ENCODE data around the gene GDPD4. TPM values are rescaled to one million over a fixed set of nuclear protein-coding genes. Genes with fewer than 3 reads are reported as not detected.

The GDPD4 gene
- total and polyA plus RNA-seq, 2 of the 4 experiments (the other 2 are of a cell fraction): not detected

DNA sequence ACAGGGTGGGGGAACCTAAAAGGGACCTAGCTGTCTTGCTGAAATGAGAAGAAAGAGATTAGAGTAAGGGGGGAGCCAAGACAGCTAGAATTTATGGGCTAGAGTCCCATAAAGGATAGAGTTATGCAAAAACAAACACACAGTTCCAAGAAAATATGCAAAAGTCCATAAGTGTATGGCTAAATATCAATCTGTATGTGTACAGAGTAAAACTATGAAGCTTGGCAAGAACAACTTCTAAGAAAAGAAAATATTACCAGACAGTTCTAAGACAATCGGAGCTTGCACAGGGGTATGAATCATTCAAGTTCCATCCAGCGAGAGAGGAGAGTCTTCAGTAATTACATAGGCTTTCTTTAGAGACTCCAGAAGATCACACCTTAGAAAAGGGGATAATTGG lies 41.8 kb downstream of the GDPD4 start:
- Histone ChIP-seq H2BK20ac (ENCODE audit: low read depth, low read length) (no peak overlapping the region), H3K9ac (ENCODE audit: low read depth, low read length) (no peak overlapping the region), H3K4ac (ENCODE audit: low read depth, low read length) (no peak overlapping the region), H2BK5ac (ENCODE audit: low read depth, low read length, poor library complexity, severe bottlenecking) (no peak overlapping the region), H3K4me3 (ENCODE audit: insufficient read depth, low read depth, low read length) (no peak overlapping the region), H3K36me3 (ENCODE audit: control insufficient read depth, insufficient read depth, low read length) (no peaks in the 10 kb centered on the region), H2BK15ac (ENCODE audit: low read depth, low read length) (no peak overlapping the region), H2AK9ac (replicated peaks; ENCODE audit: low read depth, low read length, poor library complexity) (no peak overlapping the region), H3K4me2 (ENCODE audit: low read depth, low read length) (peak overlapping the region; percentile 40; the same call in 1 of the 2 replicates), H3K27ac (ENCODE audit: insufficient read depth, low read length) (no peak overlapping the region), H3K56ac (ENCODE audit: extremely low read depth, insufficient read depth, low read length) (no peak overlapping the region), H3K9me1 (ENCODE audit: insufficient read depth, low read length) (no peaks in the 10 kb centered on the region), H3K18ac (ENCODE audit: low read depth, low read length) (no peak overlapping the region), H2AFZ (replicated peaks; ENCODE audit: low read length, poor library complexity) (no peak overlapping the region), H3K79me1 (ENCODE audit: low read depth in 1 of 2, low read length in 2 of 2) (no peaks in the 10 kb centered on the region), H3K27me3 (ENCODE audit: control insufficient read depth, insufficient read depth, low read length) (no peaks in the 10 kb centered on the region), H3K9me3 (ENCODE audit: control insufficient read depth, insufficient read depth, low read length) (peaks cover 14% of the 10 kb centered on the region; the same call in 1 of the 2 replicates), H3K4me1 (ENCODE audit: control insufficient read depth, insufficient read depth, low read length) (peaks cover 6% of the 10 kb centered on the region), H4K20me1 (ENCODE audit: insufficient read depth, low read length) (no peaks in the 10 kb centered on the region), H4K91ac (ENCODE audit: insufficient read depth, low read depth, low read length) (no peak overlapping the region), H3K23ac (ENCODE audit: low read depth, low read length) (no peak overlapping the region), H2BK120ac (ENCODE audit: low read depth, low read length) (no peak overlapping the region), H4K8ac (ENCODE audit: low read depth in 2 of 2, low read length in 2 of 2) (no peak overlapping the region), H3K14ac (replicated peaks; ENCODE audit: low read depth, low read length) (no peak overlapping the region), H2AK5ac (ENCODE audit: low read depth, low read length) (no peak overlapping the region), H4K5ac (ENCODE audit: low read depth, low read length) (no peak overlapping the region)
- TF ChIP-seq POLR2A (IDR thresholded peaks at IDR 0.05; ENCODE audit: low read depth, low read length) (no peak), RCOR1 (IDR thresholded peaks at IDR 0.05; ENCODE audit: insufficient replicate concordance, low read length) (no peak), CEBPB (IDR thresholded peaks at IDR 0.05; ENCODE audit: low read depth, low read length) (no peak), NFE2L2 (IDR thresholded peaks at IDR 0.05; ENCODE audit: low read depth, low read length) (no peak), RFX5 (IDR thresholded peaks at IDR 0.05; ENCODE audit: low read depth, low read length) (no peak), SMC3 (IDR thresholded peaks at IDR 0.05; ENCODE audit: low read depth, low read length) (no peak), MXI1 (IDR thresholded peaks at IDR 0.05; ENCODE audit: borderline replicate concordance, low read depth, low read length) (no peak), CHD1 (IDR thresholded peaks at IDR 0.05; ENCODE audit: low read depth, low read length) (no peak), MAZ (IDR thresholded peaks at IDR 0.05; ENCODE audit: borderline replicate concordance, low read depth, low read length) (no peak), USF2 (IDR thresholded peaks at IDR 0.05; ENCODE audit: low read depth, low read length) (no peak), BHLHE40 (IDR thresholded peaks at IDR 0.05; ENCODE audit: low read depth, low read length) (no peak), RAD21 (IDR thresholded peaks at IDR 0.05; ENCODE audit: low read length) (no peak), MAFK (IDR thresholded peaks at IDR 0.05; ENCODE audit: low read depth, low read length) (no peak), FOS (IDR thresholded peaks at IDR 0.05; ENCODE audit: low read depth, low read length) (no peak)
- TF ChIP-seq, protein P1, sequence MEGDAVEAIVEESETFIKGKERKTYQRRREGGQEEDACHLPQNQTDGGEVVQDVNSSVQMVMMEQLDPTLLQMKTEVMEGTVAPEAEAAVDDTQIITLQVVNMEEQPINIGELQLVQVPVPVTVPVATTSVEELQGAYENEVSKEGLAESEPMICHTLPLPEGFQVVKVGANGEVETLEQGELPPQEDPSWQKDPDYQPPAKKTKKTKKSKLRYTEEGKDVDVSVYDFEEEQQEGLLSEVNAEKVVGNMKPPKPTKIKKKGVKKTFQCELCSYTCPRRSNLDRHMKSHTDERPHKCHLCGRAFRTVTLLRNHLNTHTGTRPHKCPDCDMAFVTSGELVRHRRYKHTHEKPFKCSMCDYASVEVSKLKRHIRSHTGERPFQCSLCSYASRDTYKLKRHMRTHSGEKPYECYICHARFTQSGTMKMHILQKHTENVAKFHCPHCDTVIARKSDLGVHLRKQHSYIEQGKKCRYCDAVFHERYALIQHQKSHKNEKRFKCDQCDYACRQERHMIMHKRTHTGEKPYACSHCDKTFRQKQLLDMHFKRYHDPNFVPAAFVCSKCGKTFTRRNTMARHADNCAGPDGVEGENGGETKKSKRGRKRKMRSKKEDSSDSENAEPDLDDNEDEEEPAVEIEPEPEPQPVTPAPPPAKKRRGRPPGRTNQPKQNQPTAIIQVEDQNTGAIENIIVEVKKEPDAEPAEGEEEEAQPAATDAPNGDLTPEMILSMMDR (conservative IDR thresholded peaks at IDR 0.05; ENCODE audit: low read depth, low read length): no peak
- dilution Hi-C loops (cut with HindIII; ENCODE audit: low sequenced_read_pairs, unreplicated experiment) (no loop called here), intact Hi-C loops (cut with micrococcal nuclease) (no loop called here), in situ Hi-C loops (cut with MboI; ENCODE audit: low sequenced_read_pairs) (no loop called here)
- ATAC-seq (ENCODE audit: low read depth): peak; percentile 94
- WGBS, 2 experiments (ENCODE audit: extremely low coverage in 2 of 2, insufficient read length in 1 of 2): no CpG with 5 or more reads among the region's 2 CpGs
- CTCF ChIA-PET: no interaction called here
- POLR2A ChIA-PET (ENCODE audit: unreplicated experiment): no interaction called here
- peak; percentile 68 for DNase-seq
- no TSS peak for BruUV-seq (replicated peaks)
